GM12873 (cell line): ENCODE results near the gene CYP4F11.

ENCODE experiments used
- CTCF ChIP-seq: IDR thresholded peaks from 2 replicates; pipeline ENCODE4 v1.5.1; 2012; ENCODE audit warnings: low read depth, mild to moderate bottlenecking, moderate library complexity, low read length, control low read depth; ENCODE audit not compliant: insufficient read depth; ENCODE audit errors: missing control alignments

CYP4F11 gene, protein sequence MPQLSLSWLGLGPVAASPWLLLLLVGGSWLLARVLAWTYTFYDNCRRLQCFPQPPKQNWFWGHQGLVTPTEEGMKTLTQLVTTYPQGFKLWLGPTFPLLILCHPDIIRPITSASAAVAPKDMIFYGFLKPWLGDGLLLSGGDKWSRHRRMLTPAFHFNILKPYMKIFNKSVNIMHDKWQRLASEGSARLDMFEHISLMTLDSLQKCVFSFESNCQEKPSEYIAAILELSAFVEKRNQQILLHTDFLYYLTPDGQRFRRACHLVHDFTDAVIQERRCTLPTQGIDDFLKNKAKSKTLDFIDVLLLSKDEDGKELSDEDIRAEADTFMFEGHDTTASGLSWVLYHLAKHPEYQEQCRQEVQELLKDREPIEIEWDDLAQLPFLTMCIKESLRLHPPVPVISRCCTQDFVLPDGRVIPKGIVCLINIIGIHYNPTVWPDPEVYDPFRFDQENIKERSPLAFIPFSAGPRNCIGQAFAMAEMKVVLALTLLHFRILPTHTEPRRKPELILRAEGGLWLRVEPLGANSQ

GRCh38 chr19:15934332-15935078, at the start of gene CYP4F11:
Gene CYP4F11, minus strand, starts transcription at chr19:15934529. Its CDS starts 121 bp downstream, at chr19:15934408.
- TF ChIP-seq CTCF = no peak

DNA sequence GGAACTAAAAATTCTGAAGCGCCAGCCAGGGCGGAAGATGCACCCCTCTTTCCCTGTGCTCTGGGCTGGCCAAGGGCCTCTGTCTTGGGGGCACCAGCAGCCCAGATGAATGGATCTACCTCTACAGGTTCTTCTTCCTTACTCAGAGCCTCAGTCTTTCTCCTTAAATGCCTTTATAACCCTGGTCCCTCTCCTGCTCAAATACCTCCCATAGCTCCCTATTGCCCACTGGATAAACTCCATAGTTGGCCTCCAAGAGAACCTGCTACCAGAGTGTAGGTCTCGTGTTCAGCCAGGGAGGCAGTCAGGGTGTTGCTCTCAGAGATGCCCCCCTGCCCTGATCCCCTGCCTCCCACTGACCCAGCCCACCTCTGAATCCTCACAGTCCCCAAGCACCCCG, 45.0 kb upstream of the CYP4F11 start:
- no peak for TF ChIP-seq CTCF

GRCh38 chr19:15977690-15978089, 43.4 kb upstream of the CYP4F11 start:
- TF ChIP-seq CTCF = no peak

DNA sequence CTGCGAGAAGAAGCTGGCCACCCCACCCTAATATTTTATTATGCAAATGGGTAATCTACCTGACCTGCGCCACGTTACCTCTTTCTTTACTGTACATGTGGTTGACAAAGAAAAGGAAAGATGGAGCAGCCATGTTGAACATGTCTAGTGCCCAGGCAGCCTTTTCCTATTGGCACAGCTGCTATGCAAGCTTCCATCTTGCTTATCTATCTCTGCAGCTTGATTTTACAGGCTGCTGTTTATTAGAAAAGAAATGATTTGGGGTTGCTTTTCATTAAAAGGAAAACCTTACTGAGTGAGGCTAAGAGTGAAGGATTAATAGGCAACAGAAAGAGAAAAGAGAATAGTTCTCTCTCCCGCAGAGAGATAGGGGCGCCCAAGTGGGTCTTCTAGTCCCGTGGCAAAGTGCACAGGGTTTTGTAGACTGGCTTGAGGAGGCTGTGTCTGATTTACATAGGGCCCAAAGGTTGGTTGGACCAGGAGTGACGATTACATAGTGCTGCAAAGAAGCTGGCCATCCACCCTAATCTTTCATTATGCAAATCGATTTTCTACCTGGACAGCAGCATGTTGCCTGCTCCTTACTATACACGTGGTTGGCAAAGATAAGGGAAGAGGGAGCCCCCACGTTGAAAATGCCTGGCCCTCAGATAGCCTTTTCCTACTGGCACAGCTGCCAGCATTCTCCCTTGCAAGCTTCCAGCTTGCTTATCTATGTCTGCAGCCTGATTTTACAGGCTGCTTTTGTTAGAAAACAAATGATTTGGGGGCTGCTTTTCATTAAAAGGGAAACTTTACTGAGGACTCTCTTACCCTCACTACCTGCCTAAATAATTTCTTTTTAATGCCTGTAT, 42.7 kb upstream of the CYP4F11 start:
- no peak for TF ChIP-seq CTCF

DNA sequence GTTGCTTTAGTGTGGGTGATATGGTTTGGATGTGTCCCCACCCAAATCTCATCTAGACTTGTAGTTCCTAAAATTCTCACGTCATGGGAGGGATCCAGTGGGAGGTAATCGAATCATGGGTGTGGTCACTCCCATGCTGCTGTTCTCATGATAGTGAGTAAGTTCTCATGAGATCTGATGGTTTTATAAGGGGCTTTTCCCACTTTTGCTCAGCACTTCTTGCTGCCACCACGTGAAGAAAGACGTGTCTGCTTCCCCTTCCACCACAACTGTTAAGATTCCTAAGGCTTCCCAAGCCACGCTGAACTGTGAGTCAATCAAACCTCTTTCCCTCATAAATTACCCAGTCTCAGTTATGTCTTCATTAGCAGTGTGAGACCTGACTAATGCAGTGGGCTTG, 40.5 kb upstream of the CYP4F11 start:
- no peak for TF ChIP-seq CTCF

DNA sequence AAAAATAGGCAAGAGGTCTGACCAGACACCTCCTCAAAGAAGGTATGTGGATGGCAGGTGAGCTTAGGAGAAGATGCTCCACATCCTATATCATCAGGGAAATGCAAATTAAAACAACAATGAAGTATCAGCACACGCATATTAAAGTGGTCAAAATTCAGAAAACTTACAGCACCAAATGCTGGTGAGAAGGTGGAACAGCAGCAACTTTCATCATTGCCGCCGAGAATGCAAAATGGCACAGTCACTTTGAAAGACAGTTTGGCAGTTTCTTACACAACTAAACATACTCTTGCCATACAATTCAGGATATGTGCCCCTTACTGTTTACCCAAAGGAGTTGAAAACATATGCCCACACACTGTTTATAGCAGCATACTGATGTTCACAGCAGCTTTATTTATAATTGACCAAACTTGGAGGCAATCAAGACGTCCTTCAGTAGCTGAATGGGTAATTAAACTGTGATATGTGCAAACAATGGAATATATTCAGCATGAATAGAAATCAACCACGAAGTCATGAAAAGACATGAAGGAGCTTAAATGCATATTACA, 37.0 kb upstream of the CYP4F11 start:
- TF ChIP-seq CTCF = no peak
